ENCODE data around the gene FBLN1. TPM values are rescaled to one million over a fixed set of nuclear protein-coding genes. Genes with fewer than 3 reads are reported as not detected.

The FBLN1 gene
- total and polyA plus RNA-seq, 2 of the 13 experiments (the other 11 are each of a cell fraction or from before 2014, with no cell fraction given) = 37.3 to 103 TPM

DNA sequence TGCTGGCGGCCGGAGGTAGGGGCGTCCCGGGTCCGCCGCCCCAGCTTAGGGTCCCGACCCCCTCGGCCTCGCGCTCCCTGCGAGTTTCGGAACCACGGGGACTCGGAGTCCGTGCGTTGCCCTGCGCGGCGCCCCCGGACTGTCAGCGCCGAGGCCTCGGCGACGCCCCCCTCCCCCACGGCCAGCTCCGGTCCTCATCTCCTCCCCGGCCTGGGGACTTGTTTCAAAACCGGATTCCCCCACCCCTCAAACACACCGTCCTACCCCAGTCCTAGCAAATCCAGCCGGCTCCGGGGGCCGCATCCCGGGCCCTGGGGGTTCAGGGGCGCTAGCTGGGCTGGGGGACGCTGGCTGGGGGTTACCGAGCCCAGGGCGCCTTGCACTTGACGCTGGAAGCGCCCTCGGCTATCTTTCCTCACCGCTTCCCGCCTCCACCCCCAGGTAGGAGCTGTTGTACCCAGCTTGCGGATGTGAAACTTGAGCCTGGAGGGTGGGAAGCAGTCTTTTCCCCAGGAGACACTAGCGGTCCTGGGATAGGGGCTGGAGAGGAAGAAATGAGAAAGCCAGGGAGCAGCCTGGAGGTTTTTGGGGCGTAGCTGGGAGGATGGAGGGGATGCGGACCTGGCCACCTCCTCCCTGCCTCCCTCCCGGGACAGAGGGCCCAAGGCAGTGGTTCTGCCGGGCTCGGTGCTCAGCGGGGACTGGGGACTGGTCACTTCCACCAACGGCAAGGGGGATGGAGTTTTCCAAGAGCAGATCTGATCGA lies 550 bp downstream of the FBLN1 start (continued):
- TF ChIP-seq, protein P1, sequence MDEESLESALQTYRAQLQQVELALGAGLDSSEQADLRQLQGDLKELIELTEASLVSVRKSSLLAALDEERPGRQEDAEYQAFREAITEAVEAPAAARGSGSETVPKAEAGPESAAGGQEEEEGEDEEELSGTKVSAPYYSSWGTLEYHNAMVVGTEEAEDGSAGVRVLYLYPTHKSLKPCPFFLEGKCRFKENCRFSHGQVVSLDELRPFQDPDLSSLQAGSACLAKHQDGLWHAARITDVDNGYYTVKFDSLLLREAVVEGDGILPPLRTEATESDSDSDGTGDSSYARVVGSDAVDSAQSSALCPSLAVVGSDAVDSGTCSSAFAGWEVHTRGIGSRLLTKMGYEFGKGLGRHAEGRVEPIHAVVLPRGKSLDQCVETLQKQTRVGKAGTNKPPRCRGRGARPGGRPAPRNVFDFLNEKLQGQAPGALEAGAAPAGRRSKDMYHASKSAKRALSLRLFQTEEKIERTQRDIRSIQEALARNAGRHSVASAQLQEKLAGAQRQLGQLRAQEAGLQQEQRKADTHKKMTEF (CRISPR knock-in tag; IDR thresholded peaks at IDR 0.05) = no peak
- TF ChIP-seq, protein P2, sequence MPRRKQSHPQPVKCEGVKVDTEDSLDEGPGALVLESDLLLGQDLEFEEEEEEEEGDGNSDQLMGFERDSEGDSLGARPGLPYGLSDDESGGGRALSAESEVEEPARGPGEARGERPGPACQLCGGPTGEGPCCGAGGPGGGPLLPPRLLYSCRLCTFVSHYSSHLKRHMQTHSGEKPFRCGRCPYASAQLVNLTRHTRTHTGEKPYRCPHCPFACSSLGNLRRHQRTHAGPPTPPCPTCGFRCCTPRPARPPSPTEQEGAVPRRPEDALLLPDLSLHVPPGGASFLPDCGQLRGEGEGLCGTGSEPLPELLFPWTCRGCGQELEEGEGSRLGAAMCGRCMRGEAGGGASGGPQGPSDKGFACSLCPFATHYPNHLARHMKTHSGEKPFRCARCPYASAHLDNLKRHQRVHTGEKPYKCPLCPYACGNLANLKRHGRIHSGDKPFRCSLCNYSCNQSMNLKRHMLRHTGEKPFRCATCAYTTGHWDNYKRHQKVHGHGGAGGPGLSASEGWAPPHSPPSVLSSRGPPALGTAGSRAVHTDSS (CRISPR knock-in tag; conservative IDR thresholded peaks at IDR 0.05) = no peak
- no peak for TF ChIP-seq BHLHE40 (IDR thresholded peaks at IDR 0.05; ENCODE audit: low read length)
- TF ChIP-seq ZNF484 (CRISPR knock-in tag; IDR thresholded peaks at IDR 0.05; ENCODE audit: borderline replicate concordance, low read depth) = no peak
- TF ChIP-seq SRSF1 (optimal IDR thresholded peaks at IDR 0.05; ENCODE audit: low read depth, low read length) = peak; percentile 19
- TF ChIP-seq, protein P3, sequence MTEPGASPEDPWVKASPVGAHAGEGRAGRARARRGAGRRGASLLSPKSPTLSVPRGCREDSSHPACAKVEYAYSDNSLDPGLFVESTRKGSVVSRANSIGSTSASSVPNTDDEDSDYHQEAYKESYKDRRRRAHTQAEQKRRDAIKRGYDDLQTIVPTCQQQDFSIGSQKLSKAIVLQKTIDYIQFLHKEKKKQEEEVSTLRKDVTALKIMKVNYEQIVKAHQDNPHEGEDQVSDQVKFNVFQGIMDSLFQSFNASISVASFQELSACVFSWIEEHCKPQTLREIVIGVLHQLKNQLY (CRISPR knock-in tag; IDR thresholded peaks at IDR 0.05) = no peak
- TF ChIP-seq ZNF747 (CRISPR knock-in tag; IDR thresholded peaks at IDR 0.05; ENCODE audit: borderline replicate concordance) = no peak; the same call in 1 of the 2 replicates
- TF ChIP-seq, protein P4, sequence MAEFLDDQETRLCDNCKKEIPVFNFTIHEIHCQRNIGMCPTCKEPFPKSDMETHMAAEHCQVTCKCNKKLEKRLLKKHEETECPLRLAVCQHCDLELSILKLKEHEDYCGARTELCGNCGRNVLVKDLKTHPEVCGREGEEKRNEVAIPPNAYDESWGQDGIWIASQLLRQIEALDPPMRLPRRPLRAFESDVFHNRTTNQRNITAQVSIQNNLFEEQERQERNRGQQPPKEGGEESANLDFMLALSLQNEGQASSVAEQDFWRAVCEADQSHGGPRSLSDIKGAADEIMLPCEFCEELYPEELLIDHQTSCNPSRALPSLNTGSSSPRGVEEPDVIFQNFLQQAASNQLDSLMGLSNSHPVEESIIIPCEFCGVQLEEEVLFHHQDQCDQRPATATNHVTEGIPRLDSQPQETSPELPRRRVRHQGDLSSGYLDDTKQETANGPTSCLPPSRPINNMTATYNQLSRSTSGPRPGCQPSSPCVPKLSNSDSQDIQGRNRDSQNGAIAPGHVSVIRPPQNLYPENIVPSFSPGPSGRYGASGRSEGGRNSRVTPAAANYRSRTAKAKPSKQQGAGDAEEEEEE (CRISPR knock-in tag; IDR thresholded peaks at IDR 0.05; ENCODE audit: borderline replicate concordance) = no peak
- TF ChIP-seq WIZ (CRISPR knock-in tag; IDR thresholded peaks at IDR 0.05) = no peak
- TF ChIP-seq, protein P5, sequence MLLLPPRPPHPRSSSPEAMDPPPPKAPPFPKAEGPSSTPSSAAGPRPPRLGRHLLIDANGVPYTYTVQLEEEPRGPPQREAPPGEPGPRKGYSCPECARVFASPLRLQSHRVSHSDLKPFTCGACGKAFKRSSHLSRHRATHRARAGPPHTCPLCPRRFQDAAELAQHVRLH (CRISPR knock-in tag; IDR thresholded peaks at IDR 0.05; ENCODE audit: borderline replicate concordance, low read depth) = 0 out of 2 replicates have a peak, but pooled peaks have one; percentile 3
- TF ChIP-seq JUND (CRISPR knock-in tag; IDR thresholded peaks at IDR 0.05) = no peak
- no peak for TF ChIP-seq RARG (CRISPR knock-in tag; IDR thresholded peaks at IDR 0.05; ENCODE audit: low read depth)
- TF ChIP-seq ZNF781 (CRISPR knock-in tag; IDR thresholded peaks at IDR 0.05; ENCODE audit: borderline replicate concordance, not compliant biosample characterization) = no peak
- no peak for TF ChIP-seq RBAK (CRISPR knock-in tag; IDR thresholded peaks at IDR 0.05)
- TF ChIP-seq, protein P6, sequence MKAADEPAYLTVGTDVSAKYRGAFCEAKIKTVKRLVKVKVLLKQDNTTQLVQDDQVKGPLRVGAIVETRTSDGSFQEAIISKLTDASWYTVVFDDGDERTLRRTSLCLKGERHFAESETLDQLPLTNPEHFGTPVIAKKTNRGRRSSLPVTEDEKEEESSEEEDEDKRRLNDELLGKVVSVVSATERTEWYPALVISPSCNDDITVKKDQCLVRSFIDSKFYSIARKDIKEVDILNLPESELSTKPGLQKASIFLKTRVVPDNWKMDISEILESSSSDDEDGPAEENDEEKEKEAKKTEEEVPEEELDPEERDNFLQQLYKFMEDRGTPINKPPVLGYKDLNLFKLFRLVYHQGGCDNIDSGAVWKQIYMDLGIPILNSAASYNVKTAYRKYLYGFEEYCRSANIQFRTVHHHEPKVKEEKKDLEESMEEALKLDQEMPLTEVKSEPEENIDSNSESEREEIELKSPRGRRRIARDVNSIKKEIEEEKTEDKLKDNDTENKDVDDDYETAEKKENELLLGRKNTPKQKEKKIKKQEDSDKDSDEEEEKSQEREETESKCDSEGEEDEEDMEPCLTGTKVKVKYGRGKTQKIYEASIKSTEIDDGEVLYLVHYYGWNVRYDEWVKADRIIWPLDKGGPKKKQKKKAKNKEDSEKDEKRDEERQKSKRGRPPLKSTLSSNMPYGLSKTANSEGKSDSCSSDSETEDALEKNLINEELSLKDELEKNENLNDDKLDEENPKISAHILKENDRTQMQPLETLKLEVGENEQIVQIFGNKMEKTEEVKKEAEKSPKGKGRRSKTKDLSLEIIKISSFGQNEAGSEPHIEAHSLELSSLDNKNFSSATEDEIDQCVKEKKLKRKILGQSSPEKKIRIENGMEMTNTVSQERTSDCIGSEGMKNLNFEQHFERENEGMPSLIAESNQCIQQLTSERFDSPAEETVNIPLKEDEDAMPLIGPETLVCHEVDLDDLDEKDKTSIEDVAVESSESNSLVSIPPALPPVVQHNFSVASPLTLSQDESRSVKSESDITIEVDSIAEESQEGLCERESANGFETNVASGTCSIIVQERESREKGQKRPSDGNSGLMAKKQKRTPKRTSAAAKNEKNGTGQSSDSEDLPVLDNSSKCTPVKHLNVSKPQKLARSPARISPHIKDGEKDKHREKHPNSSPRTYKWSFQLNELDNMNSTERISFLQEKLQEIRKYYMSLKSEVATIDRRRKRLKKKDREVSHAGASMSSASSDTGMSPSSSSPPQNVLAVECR (CRISPR knock-in tag; IDR thresholded peaks at IDR 0.05; ENCODE audit: borderline replicate concordance) = no peak; the same call in none of the 2 replicates

Measured in HepG2 (cell line).